Type B pancreatic cell (in vitro differentiated cells): Measurements from ENCODE around the gene DBP. TPM values are rescaled to one million over a fixed set of nuclear protein-coding genes. Genes with fewer than 3 reads are reported as not detected.

Source experiments
- DNase-seq: peaks from one replicate; pipeline ENCODE4 v3.0.0; 2021; ENCODE audit warnings: mixed read lengths; ENCODE audit not compliant: unreplicated experiment; ENCODE audit errors: extremely low spot score
- H3K27ac Mint-ChIP-seq: 2 replicates; pipeline ENCODE4 v1.8.0; 2021; ENCODE audit warnings: mild to moderate bottlenecking, mixed read lengths
- H3K27me3 Mint-ChIP-seq: 2 replicates; pipeline ENCODE4 v1.8.0; 2021; ENCODE audit warnings: mixed read lengths
- H3K36me3 Mint-ChIP-seq: 2 replicates; pipeline ENCODE4 v1.8.0; 2021; ENCODE audit warnings: mixed read lengths
- H3K4me1 Mint-ChIP-seq: one replicate; pipeline ENCODE4 v1.8.0; 2021; ENCODE audit warnings: mixed read lengths; ENCODE audit not compliant: unreplicated experiment
- H3K4me3 Mint-ChIP-seq: 2 replicates; pipeline ENCODE4 v1.8.0; 2021; ENCODE audit warnings: mild to moderate bottlenecking, mixed read lengths
- H3K9me3 Mint-ChIP-seq: 2 replicates; pipeline ENCODE4 v1.8.0; 2021; ENCODE audit warnings: mixed read lengths
- CTCF ChIP-seq: fragments of 200-600 bp; sonication (generic); conservative IDR thresholded peaks from 2 replicates; pipeline ENCODE4 v1.5.0; 2021; ENCODE audit warnings: antibody characterized with exemption, mild to moderate bottlenecking
- total RNA-seq: library from RNA; stranded (reverse); gene quantifications from 2 replicates; pipeline ENCODE4 v1.2.1, GENCODE V29; 2021; ENCODE audit warnings: low replicate concordance

DBP gene
- total RNA-seq, 1 donor from 2014 or later = 31.5 TPM

- TF ChIP-seq CTCF = no peak
- Mint-ChIP-seq H3K4me1 (peaks cover 12% of the 10 kb centered on the region), H3K36me3 (peaks cover 5% of the 10 kb centered on the region), H3K27me3 (no peaks in the 10 kb centered on the region), H3K27ac (peak overlapping the region; percentile 68), H3K4me3 (no peak overlapping the region), H3K9me3 (no peaks in the 10 kb centered on the region)
- no peak for DNase-seq
Observed at GRCh38 chr19:48611872-48612271, 25.3 kb downstream of the DBP start.

- Mint-ChIP-seq H3K36me3 (peaks cover 5% of the 10 kb centered on the region), H3K27ac (no peak overlapping the region), H3K9me3 (no peaks in the 10 kb centered on the region), H3K4me1 (peaks cover 9% of the 10 kb centered on the region), H3K4me3 (no peak overlapping the region), H3K27me3 (no peaks in the 10 kb centered on the region)
- TF ChIP-seq CTCF = no peak
- no peak for DNase-seq
Observed at GRCh38 chr19:48609571-48610108, 27.5 kb downstream of the DBP start.

GRCh38 chr19:48608798-48609263 is 28.3 kb downstream of the DBP start:
- H3K9me3 Mint-ChIP-seq = no peaks in the 10 kb centered on the region
- no peaks in the 10 kb centered on the region for H3K27me3 Mint-ChIP-seq
- H3K36me3 Mint-ChIP-seq = peaks cover 2% of the 10 kb centered on the region
- peaks cover 3% of the 10 kb centered on the region for H3K4me1 Mint-ChIP-seq
- peak; percentile 59 for TF ChIP-seq CTCF
- no peak overlapping the region for H3K27ac Mint-ChIP-seq
- no peak for DNase-seq
- H3K4me3 Mint-ChIP-seq = no peak overlapping the region

GRCh38 chr19:48607359-48607755 is 29.8 kb downstream of the DBP start:
- Mint-ChIP-seq H3K36me3 (no peaks in the 10 kb centered on the region), H3K4me1 (no peaks in the 10 kb centered on the region), H3K27ac (no peak overlapping the region), H3K4me3 (no peak overlapping the region), H3K9me3 (no peaks in the 10 kb centered on the region), H3K27me3 (no peaks in the 10 kb centered on the region)
- TF ChIP-seq CTCF = no peak
- DNase-seq = no peak

GRCh38 chr19:48606463-48607358 is 30.5 kb downstream of the DBP start, which contains the start of gene SPACA4:
SPACA4 (plus strand) TSS chr19:48606742; CDS start chr19:48606979, 237 bp downstream.
- no peak for DNase-seq
- no peaks in the 10 kb centered on the region for H3K27me3 Mint-ChIP-seq
- H3K4me3 Mint-ChIP-seq = no peak within 1 kb of the TSS
- no peak within 1 kb of the TSS for H3K27ac Mint-ChIP-seq
- no peak for TF ChIP-seq CTCF
- H3K9me3 Mint-ChIP-seq = no peaks in the 10 kb centered on the region
- no peaks in the 10 kb centered on the region for H3K4me1 Mint-ChIP-seq
- H3K36me3 Mint-ChIP-seq = no peaks in the 10 kb centered on the region
